H1 (cell line): ENCODE data around the gene SLC12A2. TPM values are rescaled to one million over a fixed set of nuclear protein-coding genes. Genes with fewer than 3 reads are reported as not detected.

Experiments
- CTCF ChIA-PET: fragments of 300-600 bp; sonication (Branson Sonifier 250); formaldehyde crosslinking; loops from one replicate; lab custom pipeline; 2021; ENCODE audit not compliant: partially characterized antibody; lab: Charles Lee
- POLR2A ChIA-PET: fragments of 300-600 bp; sonication (Branson Sonifier 250); formaldehyde crosslinking; loops from one replicate; lab custom pipeline; 2021; ENCODE audit warnings: inconsistent platforms; ENCODE audit not compliant: partially characterized antibody; lab: Charles Lee
- DNase-seq, 2 experiments: peaks; one replicate each; pipeline versions ENCODE4 v3.0.0 to v3.0.0-alpha.2; 2010 to 2022; ENCODE audit warnings: low spot score in 2 of 2, low read depth in 1 of 2, mixed read lengths in 1 of 2
- FAIRE-seq: peaks from 2 replicates; lab custom pipeline; 2011; peaks lifted over from hg19 to GRCh38; lab: Jason Lieb, UNC
- H2AFZ ChIP-seq: 2 replicates; pipeline ENCODE4 v1.8.1; 2012; ENCODE audit warnings: low read length, inconsistent platforms
- H2AK5ac ChIP-seq: 2 replicates; pipeline ENCODE4 v1.6.1; 2013; ENCODE audit warnings: low read depth, low read length
- H2BK120ac ChIP-seq: replicated peaks from 2 replicates; pipeline ENCODE3; 2013; ENCODE audit warnings: low read depth, low read length, inconsistent platforms
- H2BK12ac ChIP-seq: 2 replicates; pipeline ENCODE4 v1.6.1; 2013; ENCODE audit warnings: low read depth, low read length
- H2BK15ac ChIP-seq: 2 replicates; pipeline ENCODE4 v1.6.1; 2013; ENCODE audit warnings: low read length
- H2BK20ac ChIP-seq: 2 replicates; pipeline ENCODE4 v1.6.1; 2013; ENCODE audit warnings: low read length
- H2BK5ac ChIP-seq: 2 replicates; pipeline ENCODE4 v1.6.1; 2013; ENCODE audit warnings: low read depth, low read length
- H3K14ac ChIP-seq: 2 replicates; pipeline ENCODE4 v1.6.1; 2013; ENCODE audit warnings: inconsistent platforms; ENCODE audit not compliant: insufficient read length
- H3K18ac ChIP-seq: 2 replicates; pipeline ENCODE4 v1.6.1; 2013; ENCODE audit warnings: low read length; ENCODE audit errors: extremely low read depth
- H3K23ac ChIP-seq: 2 replicates; pipeline ENCODE4 v1.6.1; 2013; ENCODE audit warnings: inconsistent platforms; ENCODE audit not compliant: insufficient read length
- H3K23me2 ChIP-seq: 2 replicates; pipeline ENCODE4 v1.6.1; 2013; ENCODE audit warnings: low read depth, low read length
- H3K27ac ChIP-seq: 2 replicates; pipeline ENCODE4 v1.6.1; 2011; ENCODE audit warnings: low read depth, low read length, inconsistent platforms
- H3K27me3 ChIP-seq, 4 experiments: replicated peaks in 1 of 4; 1 replicate in 1 of 4; 2 replicates in 3 of 4; pipeline versions ENCODE4 v1.6.1 to v1.8.1; 2011 to 2013; ENCODE audit warnings: low read length in 3 of 4, mild to moderate bottlenecking in 3 of 4, inconsistent platforms in 2 of 4, mixed read lengths in 2 of 4, moderate library complexity in 1 of 4; ENCODE audit not compliant: control insufficient read depth in 3 of 4, insufficient read depth in 3 of 4; ENCODE audit errors: extremely low read depth in 1 of 4
- H3K36me3 ChIP-seq, 4 experiments: 2 replicates each; pipeline versions ENCODE4 v1.6.1 to v1.8.1; 2011 to 2013; ENCODE audit warnings: mild to moderate bottlenecking in 4 of 4, low read length in 3 of 4, moderate library complexity in 2 of 4, control low read depth in 1 of 4, inconsistent platforms in 1 of 4; ENCODE audit not compliant: insufficient read depth in 4 of 4, control insufficient read depth in 2 of 4
- H3K4ac ChIP-seq: replicated peaks from 2 replicates; pipeline ENCODE3; 2013; ENCODE audit warnings: low read length, low read depth, mixed read lengths, inconsistent platforms; ENCODE audit not compliant: insufficient read length
- H3K4me1 ChIP-seq, 4 experiments: replicated peaks in 1 of 4; 1 replicate in 1 of 4; 2 replicates in 3 of 4; pipeline versions ENCODE4 v1.6.1 to v1.8.1; 2011 to 2013; ENCODE audit warnings: low read length in 3 of 4, inconsistent platforms in 2 of 4, mixed read lengths in 1 of 4; ENCODE audit not compliant: insufficient read depth in 4 of 4, control insufficient read depth in 3 of 4
- H3K4me2 ChIP-seq, 2 experiments: 2 replicates each; pipeline versions ENCODE4 v1.6.1 to v1.8.1; 2011 to 2013; ENCODE audit warnings: low read depth in 2 of 2, low read length in 2 of 2, control low read depth in 1 of 2, inconsistent platforms in 1 of 2, mild to moderate bottlenecking in 1 of 2; ENCODE audit not compliant: insufficient read depth in 1 of 2
- H3K4me3 ChIP-seq, 4 experiments: fragments of 200-600, 300-600 bp in 1 of 4; sonication (generic), shearing (Covaris generic), sonication (Bioruptor Twin) in 1 of 4; 2 replicates each; pipeline versions ENCODE4 v1.5.1 to v1.8.1; 2011 to 2016; ENCODE audit warnings: low read length in 4 of 4, low read depth in 3 of 4, control low read depth in 2 of 4, inconsistent platforms in 2 of 4, mild to moderate bottlenecking in 2 of 4, mixed read lengths in 1 of 4, moderate library complexity in 1 of 4; ENCODE audit not compliant: insufficient read depth in 2 of 4; ENCODE audit errors: extremely low read depth in 1 of 4
- H3K56ac ChIP-seq: replicated peaks from 2 replicates; pipeline ENCODE3; 2013; ENCODE audit warnings: low read depth, mild to moderate bottlenecking, mixed read lengths, low read length, inconsistent platforms; ENCODE audit not compliant: insufficient read length
- H3K79me1 ChIP-seq: 2 replicates; pipeline ENCODE4 v1.6.1; 2013; ENCODE audit warnings: low read depth, low read length, control low read depth
- H3K79me2 ChIP-seq, 2 experiments: 2 replicates each; pipeline versions ENCODE4 v1.6.1 to v1.8.1; 2012 to 2013; ENCODE audit warnings: low read length in 2 of 2, mild to moderate bottlenecking in 2 of 2, inconsistent platforms in 1 of 2; ENCODE audit not compliant: insufficient read depth in 2 of 2, control insufficient read depth in 1 of 2
- H3K9ac ChIP-seq, 4 experiments: replicated peaks in 1 of 4; 1 replicate in 1 of 4; 2 replicates in 3 of 4; pipeline versions ENCODE4 v1.6.1 to v1.8.1; 2011 to 2013; ENCODE audit warnings: low read depth in 3 of 4, low read length in 3 of 4, control low read depth in 2 of 4, mild to moderate bottlenecking in 2 of 4, moderate library complexity in 2 of 4, inconsistent platforms in 1 of 4; ENCODE audit errors: extremely low read depth in 1 of 4
- H3K9me3 ChIP-seq, 2 experiments: 2 replicates each; pipeline versions ENCODE4 v1.6.1 to v1.8.1; 2012 to 2013; ENCODE audit warnings: mild to moderate bottlenecking in 2 of 2, moderate library complexity in 2 of 2, control low read depth in 1 of 2, inconsistent platforms in 1 of 2, low read depth in 1 of 2, low read length in 1 of 2, mixed read lengths in 1 of 2; ENCODE audit not compliant: insufficient read depth in 2 of 2
- H4K20me1 ChIP-seq, 2 experiments: replicated peaks in 1 of 2; 2 replicates each; pipeline versions ENCODE3 to v1.8.1; 2011 to 2013; ENCODE audit warnings: inconsistent platforms in 2 of 2, low read length in 2 of 2, mild to moderate bottlenecking in 1 of 2; ENCODE audit not compliant: insufficient read depth in 2 of 2, control insufficient read depth in 1 of 2
- H4K5ac ChIP-seq: 2 replicates; pipeline ENCODE4 v1.6.1; 2013; ENCODE audit warnings: low read length, low read depth, mixed read lengths, inconsistent platforms; ENCODE audit not compliant: insufficient read length
- H4K8ac ChIP-seq: 2 replicates; pipeline ENCODE4 v1.8.0; 2013; ENCODE audit warnings: mild to moderate bottlenecking, moderate library complexity, low read length, inconsistent platforms; ENCODE audit not compliant: insufficient read depth; ENCODE audit errors: extremely low read depth
- H4K91ac ChIP-seq: replicated peaks from 2 replicates; pipeline ENCODE3; 2013; ENCODE audit warnings: low read length, mixed read lengths, inconsistent platforms; ENCODE audit not compliant: insufficient read length
- SIRT6 ChIP-seq: IDR thresholded peaks from one replicate; pipeline ENCODE4 v1.7.1; 2012; ENCODE audit warnings: low read length, inconsistent platforms
- TAF1 ChIP-seq: IDR thresholded peaks from 2 replicates; pipeline ENCODE4 v1.6.1; 2011; ENCODE audit warnings: mild to moderate bottlenecking, low read depth, low read length
- TCF12 ChIP-seq: IDR thresholded peaks from 2 replicates; pipeline ENCODE4 v1.6.1; 2011; ENCODE audit warnings: low read depth, mild to moderate bottlenecking, low read length
- WGBS, 2 experiments: shearing (Covaris generic) in 1 of 2; methylation state at CpG; one replicate each; pipeline versions ENCODE4 v1.1.6 to v1.1.7; 2013 to 2015; ENCODE audit warnings: low lambda C conversion rate in 2 of 2, mixed read lengths in 2 of 2, inconsistent platforms in 1 of 2, low coverage in 1 of 2, missing lambda C conversion rate in 1 of 2; ENCODE audit not compliant: insufficient replicate concordance in 2 of 2, insufficient coverage in 1 of 2, insufficient read length in 1 of 2; ENCODE audit errors: extremely low coverage in 1 of 2, missing lambda C conversion rate in 1 of 2; 5-methylcytosine and 5-hydroxymethylcytosine counted together
- polyA plus RNA-seq, 7 experiments: library from polyadenylated mRNA; depleted of rRNA in 3 of 7; stranded (reverse) in 5 of 7; unstranded in 2 of 7; fragments of >200 nt in 5 of 7; fragments of 200-250 nt in 2 of 7; gene quantifications; 1 replicate in 5 of 7; 2 replicates in 1 of 7; 4 replicates in 1 of 7; pipeline versions ENCODE4 v1.2.1 to v1.2.3, GENCODE V29; 2011 to 2013; ENCODE audit warnings: missing spikeins in 2 of 7, mixed read lengths in 2 of 7
- total RNA-seq: library from RNA; stranded (reverse); fragmentation: NEBNext Ultra II Directional; extraction: Animal tissue kit (Norgen Biotek cat#: 25700); gene quantifications from 2 replicates; pipeline ENCODE4 v1.2.1, GENCODE V29; 2021

The SLC12A2 gene
- total and polyA plus RNA-seq, 2 of the 8 experiments (the other 6 are each of a cell fraction or from before 2014, with no cell fraction given): 2.6 to 16.2 TPM

DNA sequence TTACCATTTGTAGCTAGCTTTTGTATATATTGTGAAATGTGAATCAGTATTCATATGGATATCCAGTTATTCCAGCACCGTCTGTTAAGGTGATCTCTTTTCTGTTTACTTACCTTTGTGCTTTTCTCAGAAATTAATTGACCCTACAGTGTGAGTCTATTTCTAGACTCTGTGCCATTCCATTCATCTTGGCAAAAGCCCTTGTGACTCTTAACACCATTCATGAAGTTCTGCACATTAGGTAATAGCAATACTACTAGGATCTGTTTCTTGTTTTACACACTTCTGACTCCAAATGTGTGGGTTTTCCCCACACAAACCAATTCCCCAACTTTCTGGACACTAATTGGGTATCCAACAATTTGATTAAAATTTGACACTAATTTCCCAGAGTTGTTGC lies 40.4 kb downstream of the SLC12A2 start:
- WGBS, 2 experiments: 89% methylated on average over 1 of the region's 1 CpG; no CpG with 5 or more reads in 1 of the 2 experiments
- H3K9me3 ChIP-seq: no peaks in the 10 kb centered on the region
- no peak overlapping the region for H2BK15ac ChIP-seq
- no peak overlapping the region for H2BK120ac ChIP-seq
- H2BK20ac ChIP-seq: no peak overlapping the region
- H3K4me3 ChIP-seq: no peak overlapping the region
- no peak overlapping the region for H2AFZ ChIP-seq
- FAIRE-seq: no peak
- no peaks in the 10 kb centered on the region for H4K20me1 ChIP-seq
- POLR2A ChIA-PET: no interaction called here
- no peak overlapping the region for H3K4ac ChIP-seq
- no peak overlapping the region for H3K9ac ChIP-seq
- no peak overlapping the region for H3K56ac ChIP-seq
- CTCF ChIA-PET: no interaction called here
- H3K18ac ChIP-seq: no peak overlapping the region
- H3K23ac ChIP-seq: no peak overlapping the region
- H2BK5ac ChIP-seq: no peak overlapping the region
- no peaks in the 10 kb centered on the region for H3K23me2 ChIP-seq
- no peak for TF ChIP-seq TAF1
- no peak for TF ChIP-seq TCF12
- no peak for TF ChIP-seq SIRT6
- no peak overlapping the region for H4K5ac ChIP-seq
- H3K79me1 ChIP-seq: no peaks in the 10 kb centered on the region
- H3K14ac ChIP-seq: no peak overlapping the region
- no peaks in the 10 kb centered on the region for H3K36me3 ChIP-seq
- no peak overlapping the region for H4K8ac ChIP-seq
- H3K4me1 ChIP-seq: no peaks in the 10 kb centered on the region
- H3K79me2 ChIP-seq: no peaks in the 10 kb centered on the region
- H3K27me3 ChIP-seq: peaks cover 0 to 1% (median 0%) of the 10 kb centered on the region in 4 experiments; a peak in 1 of 7 replicates
- H4K91ac ChIP-seq: no peak overlapping the region
- no peak overlapping the region for H2AK5ac ChIP-seq
- DNase-seq: no peak
- no peak overlapping the region for H3K4me2 ChIP-seq
- no peak overlapping the region for H3K27ac ChIP-seq
- H2BK12ac ChIP-seq: no peak overlapping the region
